C4-2B (cell line): ENCODE data around the gene RASA3.

Source experiments
- H3K27ac ChIP-seq: fragments of 450-650 bp; 2 replicates; pipeline ENCODE4 v1.5.1; 2017
- ZFX ChIP-seq: fragments of 450-650 bp; IDR thresholded peaks from 2 replicates; pipeline ENCODE4 v1.6.1; 2017
- TF ChIP-seq, protein P1 (sequence below): fragments of 450-650 bp; conservative IDR thresholded peaks from 2 replicates; pipeline ENCODE4 v1.5.1; 2017; ENCODE audit warnings: mild to moderate bottlenecking

RASA3 gene

DNA sequence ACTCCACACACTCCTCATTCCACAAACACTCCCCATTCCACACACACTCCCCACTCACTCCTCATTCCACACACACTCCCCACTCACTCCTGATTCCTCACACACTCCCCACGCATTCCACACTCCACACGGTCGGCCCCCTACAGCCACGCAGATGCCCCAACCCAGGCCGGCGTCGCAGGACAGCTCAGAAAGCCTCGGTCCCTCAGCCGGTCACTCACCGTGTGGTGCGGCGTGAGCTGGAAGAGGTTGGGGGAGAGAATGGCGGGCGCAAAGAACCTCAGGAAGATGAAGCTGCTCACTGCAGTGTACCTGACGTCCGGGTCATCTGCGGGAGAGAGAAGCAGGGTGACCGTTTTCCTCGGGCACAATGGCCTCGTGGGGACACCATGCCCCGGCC lies 119.5 kb downstream of the RASA3 start:
- no peak overlapping the region for H3K27ac ChIP-seq
- no peak for TF ChIP-seq ZFX
- TF ChIP-seq, protein P1, sequence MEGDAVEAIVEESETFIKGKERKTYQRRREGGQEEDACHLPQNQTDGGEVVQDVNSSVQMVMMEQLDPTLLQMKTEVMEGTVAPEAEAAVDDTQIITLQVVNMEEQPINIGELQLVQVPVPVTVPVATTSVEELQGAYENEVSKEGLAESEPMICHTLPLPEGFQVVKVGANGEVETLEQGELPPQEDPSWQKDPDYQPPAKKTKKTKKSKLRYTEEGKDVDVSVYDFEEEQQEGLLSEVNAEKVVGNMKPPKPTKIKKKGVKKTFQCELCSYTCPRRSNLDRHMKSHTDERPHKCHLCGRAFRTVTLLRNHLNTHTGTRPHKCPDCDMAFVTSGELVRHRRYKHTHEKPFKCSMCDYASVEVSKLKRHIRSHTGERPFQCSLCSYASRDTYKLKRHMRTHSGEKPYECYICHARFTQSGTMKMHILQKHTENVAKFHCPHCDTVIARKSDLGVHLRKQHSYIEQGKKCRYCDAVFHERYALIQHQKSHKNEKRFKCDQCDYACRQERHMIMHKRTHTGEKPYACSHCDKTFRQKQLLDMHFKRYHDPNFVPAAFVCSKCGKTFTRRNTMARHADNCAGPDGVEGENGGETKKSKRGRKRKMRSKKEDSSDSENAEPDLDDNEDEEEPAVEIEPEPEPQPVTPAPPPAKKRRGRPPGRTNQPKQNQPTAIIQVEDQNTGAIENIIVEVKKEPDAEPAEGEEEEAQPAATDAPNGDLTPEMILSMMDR: no peak

DNA sequence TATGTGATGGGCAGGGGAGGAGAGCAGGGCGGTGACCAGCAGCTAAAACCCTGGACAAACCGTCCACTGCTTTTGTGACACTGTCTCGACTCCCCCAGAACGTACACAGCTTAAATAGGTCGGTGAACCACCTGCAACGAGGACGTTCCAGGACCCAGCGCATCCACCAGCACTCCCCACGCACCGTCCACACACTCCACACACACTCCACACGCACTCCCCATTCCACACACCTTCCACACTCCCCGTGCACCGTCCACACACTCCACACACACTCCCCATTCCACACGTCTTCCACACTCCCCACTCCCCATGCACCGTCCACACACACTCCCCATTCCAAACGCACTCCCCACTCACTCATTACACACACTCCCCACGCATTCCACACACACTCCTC lies 120.3 kb downstream of the RASA3 start:
- no peak for TF ChIP-seq ZFX
- TF ChIP-seq, protein P1: no peak
- no peak overlapping the region for H3K27ac ChIP-seq

DNA sequence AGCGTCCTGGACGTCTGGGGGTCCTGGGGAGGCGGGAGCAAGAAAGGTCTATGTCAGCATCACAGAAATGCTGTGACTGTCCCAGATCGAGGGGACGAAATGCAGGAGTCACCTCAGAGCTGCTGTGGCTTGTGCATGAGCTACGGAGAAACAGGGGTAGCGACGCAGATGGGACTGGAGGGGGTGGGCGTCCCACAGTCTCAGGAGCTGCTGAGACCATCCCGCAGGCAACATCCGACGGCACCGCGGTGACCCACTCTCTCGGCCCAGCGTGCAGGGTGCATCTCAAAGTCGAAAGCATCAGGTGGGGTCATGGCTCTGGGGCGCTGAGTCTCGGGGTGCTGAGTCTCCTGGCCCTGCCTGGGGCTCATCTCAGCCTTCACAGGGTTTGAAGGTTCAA lies 121.2 kb downstream of the RASA3 start:
- no peak overlapping the region for H3K27ac ChIP-seq
- TF ChIP-seq, protein P1: no peak
- TF ChIP-seq ZFX: no peak

DNA sequence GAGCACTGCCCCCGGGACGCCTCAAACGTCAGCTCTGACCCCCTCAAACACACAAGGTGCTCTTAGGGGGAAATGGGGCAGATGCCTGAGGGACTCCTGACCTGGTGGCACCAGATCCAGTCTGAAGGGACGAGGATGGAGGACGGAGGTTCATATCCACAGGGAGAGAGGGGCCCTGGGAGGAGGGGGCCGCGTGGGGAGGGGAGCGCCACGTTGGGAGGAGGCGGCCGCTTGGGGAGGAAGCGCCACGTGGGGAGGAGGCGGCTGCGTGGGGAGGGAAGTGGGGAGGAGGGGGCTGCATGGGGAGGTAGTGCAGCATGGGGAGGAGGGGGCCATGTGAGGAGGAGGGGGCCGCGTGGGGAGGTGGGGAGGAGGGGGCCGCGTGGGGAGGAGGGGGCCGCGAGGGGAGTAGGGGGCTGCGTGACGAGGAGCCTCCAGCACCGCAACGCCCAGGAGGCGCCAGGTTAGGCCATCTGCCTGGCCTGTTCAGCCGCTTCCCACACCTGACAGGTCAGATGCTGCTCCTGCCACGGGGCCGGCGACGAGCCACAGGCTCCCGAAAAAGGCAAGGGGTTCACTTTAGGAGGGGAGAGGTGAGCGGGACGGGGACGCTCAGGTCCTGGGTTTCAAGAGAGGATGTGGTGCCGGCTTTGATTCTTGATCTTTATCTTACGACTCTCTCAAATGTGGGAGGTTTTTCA lies 121.9 kb downstream of the RASA3 start:
- TF ChIP-seq ZFX: no peak
- TF ChIP-seq, protein P1: no peak
- H3K27ac ChIP-seq: no peak overlapping the region

DNA sequence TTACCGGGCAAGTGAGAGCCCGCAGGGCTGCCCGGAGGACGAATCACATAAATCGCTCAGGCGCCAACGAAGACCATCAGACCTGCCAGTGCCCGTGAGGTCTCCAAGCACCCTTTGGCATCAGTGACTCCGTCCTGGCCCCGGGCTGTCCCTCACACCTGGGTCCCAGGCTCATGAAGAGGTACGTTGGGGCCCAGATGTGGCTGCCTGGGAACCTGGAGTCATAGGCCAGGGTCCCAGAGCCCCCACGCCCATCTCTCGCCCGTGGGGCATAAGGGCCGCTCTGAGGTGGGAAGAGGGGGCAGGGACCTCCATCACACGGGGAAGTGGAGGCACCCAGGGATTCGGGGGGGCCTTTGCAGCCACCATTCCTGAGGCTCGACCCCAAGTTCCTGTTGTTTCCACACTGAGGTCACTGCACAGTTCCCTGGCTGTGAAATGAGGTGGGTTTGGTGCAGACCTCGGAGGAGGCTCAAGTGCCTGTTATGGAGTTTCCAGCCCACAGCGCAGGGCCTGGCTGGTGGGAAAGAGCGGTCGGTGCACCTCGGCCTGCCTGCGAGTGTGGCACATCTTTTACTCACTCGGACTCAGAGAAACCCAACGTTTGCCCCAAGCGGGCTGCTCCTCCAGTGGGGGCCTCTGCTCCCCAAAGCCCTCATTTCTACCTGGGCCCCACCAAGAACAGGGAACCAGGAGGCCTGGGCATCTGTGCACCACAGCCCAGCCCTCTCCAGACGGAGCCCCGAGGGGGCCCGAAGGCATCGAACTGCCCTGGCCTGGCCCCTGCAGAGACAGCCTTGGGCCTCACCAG lies 122.6 kb downstream of the RASA3 start:
- no peak overlapping the region for H3K27ac ChIP-seq
- TF ChIP-seq ZFX: no peak
- TF ChIP-seq, protein P1: no peak

DNA sequence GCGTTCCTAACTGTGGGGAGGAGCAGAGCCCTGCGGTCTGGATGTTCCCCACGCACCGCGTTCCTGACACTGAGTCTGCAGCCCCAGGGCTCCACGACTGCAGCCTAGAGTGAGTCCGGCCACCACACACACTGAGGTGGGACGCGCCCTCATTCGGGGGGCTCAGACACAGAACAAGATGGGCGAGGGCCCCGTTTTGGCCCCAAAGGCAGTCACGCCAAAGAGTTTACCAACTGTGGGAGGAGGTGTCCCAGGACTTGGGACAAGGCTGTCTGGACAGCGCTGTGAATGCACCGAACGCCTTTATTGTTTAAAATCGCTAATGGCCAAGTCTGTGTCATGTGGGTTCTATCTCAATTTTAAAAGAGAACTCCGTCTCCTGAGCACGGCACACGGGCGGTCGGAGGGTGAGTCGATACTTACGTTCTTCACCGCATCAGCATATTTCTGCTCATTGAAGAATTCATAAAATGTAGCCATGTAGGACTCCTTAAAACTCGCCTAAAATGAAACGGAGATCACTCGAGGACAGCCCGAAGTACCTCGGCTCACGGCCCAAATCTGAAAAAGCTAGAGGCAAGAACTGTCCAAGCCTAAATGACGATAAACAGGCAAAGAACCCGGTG lies 123.3 kb downstream of the RASA3 start:
- TF ChIP-seq, protein P1: no peak
- no peak for TF ChIP-seq ZFX
- no peak overlapping the region for H3K27ac ChIP-seq

DNA sequence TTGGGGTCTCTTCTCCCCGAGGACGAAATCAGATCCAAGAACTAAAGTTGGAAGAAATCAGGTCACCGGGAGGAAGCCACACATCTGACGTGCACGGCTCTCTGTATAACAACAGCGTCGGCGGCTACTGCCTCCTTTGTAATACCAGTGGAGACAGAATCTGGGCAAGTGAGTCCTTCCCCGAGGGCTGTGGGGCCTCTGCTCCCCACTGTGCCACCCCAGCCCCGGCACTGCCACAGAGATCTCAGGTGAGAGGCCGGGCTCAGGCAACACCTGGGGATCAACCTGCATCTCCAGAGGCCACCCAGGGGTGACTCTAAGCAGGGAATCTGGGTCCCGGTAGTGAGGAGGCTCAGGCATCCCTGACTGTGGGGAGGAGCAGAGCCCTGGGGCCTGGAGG lies 124.9 kb downstream of the RASA3 start:
- no peak overlapping the region for H3K27ac ChIP-seq
- TF ChIP-seq ZFX: no peak
- TF ChIP-seq, protein P1: no peak
